HPDE6-E6E7 (cell line): ENCODE measurements around the gene HTT.

Experiments
- DNase-seq: peaks from one replicate; pipeline ENCODE4 v3.0.0; 2011; ENCODE audit warnings: missing footprints; ENCODE audit errors: extremely low spot score

HTT gene

DNA sequence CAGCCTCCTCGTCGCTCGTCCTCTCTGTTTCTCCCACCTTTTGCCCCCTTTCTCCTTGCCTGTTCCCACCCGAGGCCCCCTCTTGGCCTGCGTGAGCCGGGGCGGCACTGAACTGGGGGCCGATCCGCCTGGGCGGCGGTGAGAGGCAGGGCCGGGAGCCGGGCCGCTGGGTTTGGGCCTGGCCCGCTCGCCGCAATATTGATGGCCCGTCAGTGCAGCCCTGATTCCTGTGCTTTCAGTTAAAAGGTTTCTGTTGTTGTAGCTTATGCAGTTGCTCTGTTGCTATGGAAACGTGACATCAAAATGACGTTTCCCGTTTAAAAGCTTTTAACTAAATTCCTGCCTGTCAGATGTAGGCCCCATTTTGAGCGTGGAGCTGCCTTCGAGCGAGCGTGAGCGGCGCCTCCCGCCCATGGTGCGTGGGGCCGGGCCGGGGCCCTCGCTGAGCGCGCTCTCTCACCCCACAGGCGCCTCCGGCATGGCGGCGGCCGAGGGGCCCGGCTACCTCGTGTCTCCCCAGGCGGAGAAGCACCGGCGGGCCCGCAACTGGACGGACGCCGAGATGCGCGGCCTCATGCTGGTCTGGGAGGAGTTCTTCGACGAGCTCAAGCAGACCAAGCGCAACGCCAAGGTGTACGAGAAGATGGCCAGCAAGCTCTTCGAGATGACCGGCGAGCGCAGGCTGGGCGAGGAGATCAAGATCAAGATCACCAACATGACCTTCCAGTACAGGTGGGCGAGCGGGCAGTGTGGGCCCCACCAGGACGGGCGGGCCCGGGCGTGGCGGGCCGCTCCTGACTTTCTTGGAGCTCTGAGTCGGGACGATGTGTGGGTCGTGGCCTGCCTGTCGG is 174.6 kb downstream of the HTT start, which contains the start of gene MSANTD1:
Gene MSANTD1, plus strand, starts transcription at position 349 of the 851 bp plus-strand sequence. Its CDS starts 64 bp downstream, at position 413.
- DNase-seq = no peak

- DNase-seq = no peak
Measured at GRCh38 chr4:3249711-3250437, 175.4 kb downstream of the HTT start.

- no peak for DNase-seq
Measured at GRCh38 chr4:3250438-3250955, 176.0 kb downstream of the HTT start.

GRCh38 chr4:3250956-3251690 is 176.6 kb downstream of the HTT start:
- no peak for DNase-seq

GRCh38 chr4:3251691-3252479 is 177.4 kb downstream of the HTT start:
- DNase-seq = no peak

GRCh38 chr4:3252480-3252828 is 178.0 kb downstream of the HTT start:
- no peak for DNase-seq

GRCh38 chr4:3252831-3253641 is 178.6 kb downstream of the HTT start:
- no peak for DNase-seq

DNA sequence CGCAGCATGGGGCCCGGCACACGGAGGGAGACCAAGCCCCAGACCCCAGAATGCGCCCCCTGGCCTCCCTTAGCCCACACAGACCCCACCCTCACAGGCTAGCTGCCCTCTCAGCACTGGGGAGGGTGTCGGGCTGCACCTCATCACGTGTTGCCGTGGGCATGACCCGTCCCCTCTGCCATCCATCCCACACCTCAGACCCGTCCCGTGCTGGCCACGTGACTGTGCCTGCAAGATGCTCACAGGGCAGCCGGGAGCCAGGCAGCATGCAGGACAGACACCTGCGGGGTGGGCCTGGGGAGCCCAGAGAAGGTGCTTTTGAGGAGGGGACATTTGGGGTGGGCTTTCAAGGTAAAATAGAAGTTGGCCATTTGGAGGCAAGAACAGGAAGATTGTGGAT is 179.3 kb downstream of the HTT start:
- no peak for DNase-seq

- no peak for DNase-seq
Measured at GRCh38 chr4:3254302-3255131, 180.0 kb downstream of the HTT start.

DNA sequence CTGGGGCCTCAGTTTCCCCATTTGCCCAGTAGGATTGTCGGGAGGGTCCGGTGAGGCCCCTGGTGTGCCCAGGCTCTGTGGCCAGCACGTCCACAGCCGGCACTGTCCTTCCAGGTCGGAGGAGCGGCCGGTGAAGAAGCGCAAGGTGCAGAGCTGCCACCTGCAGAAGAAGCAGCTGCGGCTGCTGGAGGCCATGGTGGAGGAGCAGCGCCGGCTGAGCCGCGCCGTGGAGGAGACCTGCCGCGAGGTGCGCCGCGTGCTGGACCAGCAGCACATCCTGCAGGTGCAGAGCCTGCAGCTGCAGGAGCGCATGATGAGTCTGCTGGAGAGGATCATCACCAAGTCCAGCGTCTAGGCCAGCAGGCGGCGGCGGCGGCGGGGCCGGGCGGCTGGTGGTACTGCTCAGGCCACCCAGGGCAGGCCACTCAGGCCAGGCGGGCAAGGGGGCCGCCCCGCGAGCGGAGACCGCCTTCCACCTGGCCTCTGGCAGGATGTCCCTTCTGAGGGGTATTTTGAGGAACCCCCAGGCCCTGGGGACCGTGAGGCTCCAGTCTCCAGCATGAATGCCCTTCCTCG is 181.2 kb downstream of the HTT start:
- no peak for DNase-seq

DNA sequence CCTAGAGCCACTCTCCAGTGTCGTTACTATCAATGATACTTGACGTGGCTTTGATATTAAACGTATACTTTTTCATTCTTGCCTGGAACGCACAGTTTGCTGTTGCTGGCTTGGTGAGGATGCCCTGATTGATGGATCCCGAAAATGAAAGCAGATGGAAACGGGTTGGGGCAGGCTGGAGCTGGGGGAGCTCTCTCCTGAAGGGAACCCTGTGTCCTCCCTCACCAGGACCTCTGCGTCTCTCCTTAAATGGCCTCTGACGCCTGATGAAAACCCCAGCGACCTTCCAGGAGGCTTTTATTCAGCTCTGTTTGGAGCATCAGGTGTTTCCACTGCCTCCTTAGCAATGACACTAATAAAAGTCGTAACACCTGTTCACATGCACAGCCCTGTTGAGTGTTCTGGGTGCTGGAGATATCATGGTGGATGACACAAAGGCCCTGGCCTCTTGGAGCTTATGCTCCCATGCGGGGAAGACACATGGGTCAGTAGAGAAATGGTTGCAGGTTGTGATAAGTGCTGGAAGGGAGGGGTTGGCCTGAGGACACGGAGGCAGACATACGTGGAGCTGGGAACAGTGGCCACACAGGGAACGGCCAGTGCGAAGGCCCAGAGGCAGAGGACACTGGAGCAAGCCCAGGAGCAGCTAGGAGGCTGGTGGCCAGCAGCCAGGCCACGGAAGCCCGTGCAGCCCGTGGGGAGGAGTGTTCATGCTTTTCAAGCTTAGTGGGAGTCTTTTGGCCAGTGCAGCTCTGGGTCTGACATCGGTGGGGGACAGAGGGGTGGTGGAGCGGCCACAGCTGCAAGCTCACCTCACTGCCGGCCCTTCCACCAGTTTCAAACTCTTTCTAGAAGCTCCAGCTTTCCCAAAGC is 182.0 kb downstream of the HTT start:
- no peak for DNase-seq

GRCh38 chr4:3257103-3257555 is 182.6 kb downstream of the HTT start:
- DNase-seq = peak; percentile 29

- DNase-seq = peak; percentile 86
Measured at GRCh38 chr4:3257556-3258482, 183.3 kb downstream of the HTT start.

- DNase-seq = no peak
Measured at GRCh38 chr4:3261411-3262207, 187.1 kb downstream of the HTT start.

GRCh38 chr4:3262208-3263052 is 187.9 kb downstream of the HTT start:
- DNase-seq = no peak
